Calu3 (cell line): ENCODE data around the gene SMIM30. TPM values are rescaled to one million over a fixed set of nuclear protein-coding genes. Genes with fewer than 3 reads are reported as not detected.
A peak's percentile ranks its signal among the peaks of the same experiment; 100 is the strongest.

Experiments
- BruUV-seq: library from RNA; stranded (reverse); fragments of 400-500 nt; replicated peaks from 2 replicates; lab custom pipeline; 2021; lab: Mats Ljungman, UMichigan
- CTCF ChIA-PET: fragments of 300-600 bp; sonication (Branson Sonifier 250); formaldehyde crosslinking; loops from one replicate; lab custom pipeline; 2022; ENCODE audit warnings: antibody characterized with exemption; lab: Charles Lee
- DNase-seq: peaks from one replicate; pipeline ENCODE4 v3.0.0; 2022
- H3K27ac Mint-ChIP-seq: one replicate; pipeline ENCODE4 v1.8.0; 2022; ENCODE audit warnings: mixed read lengths; ENCODE audit not compliant: unreplicated experiment
- H3K27me3 Mint-ChIP-seq: one replicate; pipeline ENCODE4 v1.8.0; 2022; ENCODE audit warnings: mixed read lengths; ENCODE audit not compliant: unreplicated experiment
- H3K36me3 Mint-ChIP-seq: one replicate; pipeline ENCODE4 v1.8.0; 2022; ENCODE audit warnings: mild to moderate bottlenecking, moderate library complexity, mixed read lengths; ENCODE audit not compliant: insufficient read depth, unreplicated experiment
- H3K4me1 Mint-ChIP-seq: one replicate; pipeline ENCODE4 v1.8.0; 2022; ENCODE audit warnings: mild to moderate bottlenecking, low read depth, mixed read lengths; ENCODE audit not compliant: unreplicated experiment
- H3K4me3 Mint-ChIP-seq: one replicate; pipeline ENCODE4 v1.8.0; 2022; ENCODE audit warnings: mild to moderate bottlenecking, low read depth, moderate library complexity, mixed read lengths; ENCODE audit not compliant: unreplicated experiment
- H3K9me3 Mint-ChIP-seq: one replicate; pipeline ENCODE4 v1.8.0; 2022; ENCODE audit warnings: low read depth, mixed read lengths; ENCODE audit not compliant: unreplicated experiment
- CTCF ChIP-seq: fragments of 200-600 bp; IDR thresholded peaks from one replicate; pipeline ENCODE4 v1.8.0; 2022; ENCODE audit warnings: antibody characterized with exemption; ENCODE audit not compliant: unreplicated experiment
- intact Hi-C: fragments of 100-400 bp; cut with micrococcal nuclease; formaldehyde crosslinking; loops from one replicate; pipeline ENCODE4 v1.10.0; 2022; ENCODE audit not compliant: unreplicated experiment
- total RNA-seq: library from RNA; stranded (reverse); gene quantifications from 2 replicates; pipeline ENCODE4 v1.2.3, GENCODE V29; 2022

Gene SMIM30
- total RNA-seq, 1 experiment from 2014 or later = 35.9 TPM

DNA sequence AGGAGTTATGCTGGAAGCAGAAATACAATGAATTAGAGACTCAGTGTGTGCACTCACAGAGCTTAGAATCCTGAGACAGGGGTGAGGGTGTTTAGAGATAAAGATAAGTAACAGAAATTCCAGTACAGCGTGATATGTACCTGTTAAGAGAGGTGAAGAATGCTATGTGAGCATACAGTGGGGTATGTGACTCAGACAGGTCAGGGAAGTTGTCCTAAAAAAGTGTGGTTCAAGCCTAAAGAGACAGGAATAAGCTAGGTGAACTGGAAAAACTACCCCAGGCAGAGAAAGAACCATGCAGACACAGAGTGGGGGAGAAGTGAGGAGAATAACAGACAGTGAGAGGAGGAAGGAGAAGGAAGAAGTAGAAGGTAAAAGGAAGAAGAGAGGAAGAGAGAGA, 8.6 kb downstream of the SMIM30 start:
- peaks cover 2% of the 10 kb centered on the region for H3K9me3 Mint-ChIP-seq
- H3K27me3 Mint-ChIP-seq = no peaks in the 10 kb centered on the region
- no peaks in the 10 kb centered on the region for H3K36me3 Mint-ChIP-seq
- BruUV-seq = no TSS peak
- DNase-seq = no peak
- no peak overlapping the region for H3K4me3 Mint-ChIP-seq
- intact Hi-C loops = loop anchor here (10.0 kb wide), 1 partner anchor 175 kb away; a partner anchor contains a TSS
- H3K4me1 Mint-ChIP-seq = peaks cover 9% of the 10 kb centered on the region
- CTCF ChIA-PET = no interaction called here
- H3K27ac Mint-ChIP-seq = no peak overlapping the region
- TF ChIP-seq CTCF = no peak

DNA sequence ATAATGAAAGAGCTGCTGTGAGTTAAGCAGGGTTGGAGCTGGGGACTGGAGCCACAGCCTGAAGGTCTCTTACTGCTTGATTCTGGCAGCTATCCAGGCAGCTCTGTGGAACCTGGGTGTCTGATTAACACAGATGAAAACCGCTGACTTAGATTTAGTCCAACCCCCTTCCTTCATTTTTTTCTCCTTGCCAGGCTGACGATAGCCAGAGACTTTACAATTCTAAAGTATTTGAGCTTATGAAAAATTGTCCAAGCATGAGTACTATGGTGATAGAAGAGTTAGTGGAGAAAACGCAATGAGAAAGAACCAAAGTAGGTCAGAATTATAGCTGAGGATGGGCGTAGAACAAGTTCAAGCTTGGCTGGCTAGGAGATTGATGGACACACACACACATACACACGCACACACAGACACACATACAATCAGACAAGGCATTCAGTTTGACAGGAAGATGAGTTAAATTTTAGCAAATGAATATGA, 18.2 kb downstream of the SMIM30 start:
- no peaks in the 10 kb centered on the region for H3K9me3 Mint-ChIP-seq
- DNase-seq = no peak
- CTCF ChIA-PET = interaction anchor here (0.7 kb wide), 1 partner anchor 60 kb away, joined by 3 read pairs; no protein-coding TSS in a partner anchor

GRCh38 chr7:113099284-113099919, 19.0 kb downstream of the SMIM30 start:
- Mint-ChIP-seq H3K27ac (no peak overlapping the region), H3K36me3 (no peaks in the 10 kb centered on the region), H3K4me3 (no peak overlapping the region), H3K9me3 (no peaks in the 10 kb centered on the region), H3K27me3 (peaks cover 29% of the 10 kb centered on the region), H3K4me1 (no peaks in the 10 kb centered on the region)
- peak; percentile 31 for DNase-seq
- CTCF ChIA-PET = interaction anchor here (0.7 to 1.5 kb wide), 2 partner anchors 13 to 60 kb away, joined by 3 read pairs; partner anchors contain the start of gene GPR85
- intact Hi-C loops = no loop called here
- TF ChIP-seq CTCF = no peak
- BruUV-seq = no TSS peak

More for the DNA sequence above, 18.2 kb downstream of the SMIM30 start:
- TF ChIP-seq CTCF = no peak
- peaks cover 29% of the 10 kb centered on the region for H3K27me3 Mint-ChIP-seq
- no peak overlapping the region for H3K4me3 Mint-ChIP-seq
- H3K36me3 Mint-ChIP-seq = no peaks in the 10 kb centered on the region
- intact Hi-C loops = no loop called here
- no TSS peak for BruUV-seq
- no peaks in the 10 kb centered on the region for H3K4me1 Mint-ChIP-seq
- H3K27ac Mint-ChIP-seq = no peak overlapping the region

DNA sequence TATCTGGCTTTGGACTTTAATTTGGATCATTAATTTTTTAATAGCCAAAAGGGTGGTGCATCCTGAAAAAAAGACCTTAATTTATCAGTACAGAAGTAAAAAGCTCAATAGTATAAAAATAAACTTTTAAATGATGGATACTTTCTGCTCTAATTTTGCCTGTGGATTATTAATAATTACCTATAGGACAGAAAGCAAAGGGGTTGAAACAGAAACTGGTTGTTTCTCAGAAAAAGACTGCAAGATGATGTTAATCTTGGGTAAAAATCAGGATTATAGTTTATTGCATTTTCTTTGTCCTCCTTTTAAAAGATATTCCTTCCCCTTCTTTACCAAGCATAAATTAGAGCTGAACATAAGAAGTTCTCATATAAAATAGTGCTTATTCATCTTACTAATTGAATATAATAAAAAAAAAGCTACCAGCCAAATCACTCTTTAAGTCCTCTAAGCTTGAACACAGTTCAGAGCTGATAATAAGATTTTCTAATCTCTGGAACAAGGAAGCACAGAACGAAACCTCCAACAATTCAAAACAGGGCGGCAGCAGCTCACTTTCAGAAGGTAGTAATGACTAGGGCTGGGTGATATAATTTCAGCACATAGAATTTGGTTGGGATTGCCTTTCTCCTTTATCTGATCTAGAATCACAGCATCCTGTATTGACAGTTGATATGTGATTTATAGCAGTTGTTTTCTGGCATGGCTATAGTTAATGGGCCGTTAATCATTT, 23.7 kb downstream of the SMIM30 start:
- intact Hi-C loops = no loop called here
- H3K9me3 Mint-ChIP-seq = peaks cover 5% of the 10 kb centered on the region
- TF ChIP-seq CTCF = no peak
- no peak overlapping the region for H3K4me3 Mint-ChIP-seq
- no peaks in the 10 kb centered on the region for H3K4me1 Mint-ChIP-seq
- CTCF ChIA-PET = interaction anchor here (0.6 kb wide), 1 partner anchor 8 kb away, joined by 3 read pairs; the partner anchor contains the start of gene GPR85
- H3K27me3 Mint-ChIP-seq = no peaks in the 10 kb centered on the region
- no peaks in the 10 kb centered on the region for H3K36me3 Mint-ChIP-seq
- no peak overlapping the region for H3K27ac Mint-ChIP-seq
- no peak for DNase-seq
- no TSS peak for BruUV-seq
